A549 (cell line): ENCODE measurements around the gene FMO5. TPM values are rescaled to one million over a fixed set of nuclear protein-coding genes. Genes with fewer than 3 reads are reported as not detected.
A peak's percentile ranks its signal among the peaks of the same experiment; 100 is the strongest.

Experiments
- ATAC-seq, 2 experiments: fragments of 200-7000 bp in 1 of 2; fragments of >200 bp in 1 of 2; cut with Nextera tagmentation in 1 of 2; cut with Tn5 transposase in 1 of 2; 3 replicates each; pipeline versions ENCODE4 v1.8.0 to v1.9.1; 2018 to 2020; ENCODE audit warnings: mild to moderate bottlenecking in 1 of 2, moderate library complexity in 1 of 2
- CTCF ChIA-PET: fragments of 300-600 bp; sonication (Branson Sonifier 250); formaldehyde crosslinking; extraction: SDS; loops from one replicate; lab custom pipeline; 2021; ENCODE audit warnings: antibody characterized with exemption, inconsistent platforms; lab: Yijun Ruan, JAX
- POLR2A ChIA-PET: fragments of 350-600 bp; formaldehyde crosslinking; extraction: SDS; loops from one replicate; lab custom pipeline; 2021; ENCODE audit warnings: antibody characterized with exemption, inconsistent platforms; lab: Yijun Ruan, JAX
- DNase-seq, 2 experiments: peaks; one replicate each; pipeline versions ENCODE4 v3.0.0 to v3.0.0-alpha.2; 2011 to 2016; ENCODE audit warnings: low read depth in 1 of 2, low spot score in 1 of 2
- FAIRE-seq: peaks from 2 replicates; lab custom pipeline; 2011; peaks lifted over from hg19 to GRCh38; lab: Jason Lieb, UNC
- H3K27ac ChIP-seq, 2 experiments: fragments of >200 bp; sonication (Bioruptor Twin); formaldehyde crosslinking; 3 replicates each; pipeline ENCODE4 v1.5.1; 2016 to 2017
- H3K4me1 ChIP-seq: fragments of >200 bp; sonication (Bioruptor Twin); formaldehyde crosslinking; 3 replicates; pipeline ENCODE4 v1.6.1; 2016
- H3K4me2 ChIP-seq: fragments of >200 bp; sonication (Bioruptor Twin); formaldehyde crosslinking; 3 replicates; pipeline ENCODE4 v1.6.1; 2016
- H3K4me3 ChIP-seq: fragments of >200 bp; sonication (Bioruptor Twin); formaldehyde crosslinking; 3 replicates; pipeline ENCODE4 v1.5.1; 2016
- H3K9me3 ChIP-seq: fragments of >200 bp; sonication (Bioruptor Twin); formaldehyde crosslinking; 3 replicates; pipeline ENCODE4 v1.6.1; 2016
- BHLHE40 ChIP-seq: IDR thresholded peaks from 2 replicates; pipeline ENCODE4 v1.6.1; 2012; ENCODE audit warnings: low read depth, low read length, inconsistent platforms
- CBX2 ChIP-seq: fragments of 200-600 bp; sonication (generic); IDR thresholded peaks from 2 replicates; pipeline ENCODE4 v1.6.1; 2016; ENCODE audit warnings: low read depth, mild to moderate bottlenecking, borderline replicate concordance
- CBX8 ChIP-seq: fragments of 200-600 bp; sonication (generic); IDR thresholded peaks from 2 replicates; pipeline ENCODE4 v1.6.1; 2016
- CEBPB ChIP-seq, 2 experiments: fragments of >200 bp in 1 of 2; sonication (Bioruptor Twin) in 1 of 2; formaldehyde crosslinking in 1 of 2; IDR thresholded peaks; 2 replicates each; pipeline ENCODE4 v1.6.1; 2012 to 2016
- CHD2 ChIP-seq: fragments of 150-350 bp; IDR thresholded peaks from 2 replicates; pipeline ENCODE4 v1.6.1; 2014; ENCODE audit warnings: low read length; ENCODE audit not compliant: partially characterized antibody
- EP300 ChIP-seq, 2 experiments: fragments of >200 bp; sonication (Bioruptor Twin); formaldehyde crosslinking; IDR thresholded peaks; 2 replicates in 1 of 2; 3 replicates in 1 of 2; pipeline ENCODE4 v1.6.1; 2016 to 2017
- FOXS1 ChIP-seq: fragments of 250-450 bp; sonication (Bioruptor Pico); IDR thresholded peaks from 2 replicates; pipeline ENCODE4 v1.5.0; 2020; ENCODE audit warnings: mild to moderate bottlenecking, moderate library complexity
- GATA3 ChIP-seq: IDR thresholded peaks from 2 replicates; pipeline ENCODE4 v1.6.1; 2012; ENCODE audit warnings: borderline replicate concordance
- HOXB13 ChIP-seq: fragments of 250-450 bp; sonication (Bioruptor Pico); IDR thresholded peaks from 2 replicates; pipeline ENCODE4 v1.5.0; 2020; ENCODE audit warnings: low read depth, mild to moderate bottlenecking, moderate library complexity
- JUNB ChIP-seq: fragments of >200 bp; sonication (Bioruptor Twin); formaldehyde crosslinking; IDR thresholded peaks from 2 replicates; pipeline ENCODE4 v1.6.1; 2016
- KDM5A ChIP-seq: fragments of 200-600 bp; sonication (generic); IDR thresholded peaks from 2 replicates; pipeline ENCODE4 v1.6.1; 2016; ENCODE audit warnings: antibody characterized with exemption, mild to moderate bottlenecking
- MAFK ChIP-seq: fragments of 450-650 bp; IDR thresholded peaks from 2 replicates; pipeline ENCODE4 v1.6.1; 2014; ENCODE audit not compliant: partially characterized antibody
- MYC ChIP-seq: IDR thresholded peaks from 2 replicates; pipeline ENCODE4 v1.6.1; 2012; ENCODE audit warnings: mild to moderate bottlenecking, inconsistent platforms, low read length, improper control_type of control experiment, borderline replicate concordance
- NFE2L2 ChIP-seq: fragments of 150-350 bp; conservative IDR thresholded peaks from 2 replicates; pipeline ENCODE4 v1.6.1; 2014; ENCODE audit warnings: low read length
- PHF8 ChIP-seq: fragments of 200-600 bp; sonication (generic); IDR thresholded peaks from 2 replicates; pipeline ENCODE4 v1.6.1; 2016; ENCODE audit warnings: low read depth, mild to moderate bottlenecking, antibody characterized with exemption, moderate library complexity, borderline replicate concordance
- POLR2A ChIP-seq: IDR thresholded peaks from 2 replicates; pipeline ENCODE4 v1.6.1; 2012; ENCODE audit warnings: mild to moderate bottlenecking, low read length
- RFX5 ChIP-seq: fragments of 450-650 bp; IDR thresholded peaks from 2 replicates; pipeline ENCODE4 v1.7.1; 2014; ENCODE audit warnings: antibody characterized with exemption, mild to moderate bottlenecking, moderate library complexity
- TFCP2L1 ChIP-seq: fragments of 250-450 bp; sonication (Bioruptor Pico); IDR thresholded peaks from 2 replicates; pipeline ENCODE4 v1.5.0; 2021; ENCODE audit warnings: mild to moderate bottlenecking
- TP53 ChIP-seq: fragments of 250-450 bp; sonication (Bioruptor Pico); IDR thresholded peaks from 2 replicates; pipeline ENCODE4 v1.5.0; 2021; ENCODE audit warnings: mild to moderate bottlenecking, moderate library complexity
- ZC3H11A ChIP-seq: fragments of 450-650 bp; IDR thresholded peaks from 2 replicates; pipeline ENCODE4 v1.6.1; 2014; ENCODE audit warnings: antibody characterized with exemption, mild to moderate bottlenecking
- WGBS: methylation state at CpG from one replicate; pipeline ENCODE4 v1.1.6; 2017; ENCODE audit errors: missing lambda C conversion rate; 5-methylcytosine and 5-hydroxymethylcytosine counted together
- polyA plus RNA-seq, 4 experiments: library from polyadenylated mRNA; depleted of rRNA in 3 of 4; stranded (reverse); fragments of >200 nt; fragmentation: RNase III in 1 of 4; extraction: RNeasy Plus Mini Kit Qiagen cat#74134 plus additional on column Dnase treatment in 1 of 4; gene quantifications; 2 replicates in 3 of 4; 3 replicates in 1 of 4; pipeline ENCODE4 v1.2.3, GENCODE V29; 2011 to 2017
- TF ChIP-seq, protein P1 (sequence below): IDR thresholded peaks from 2 replicates; pipeline ENCODE4 v1.6.1; 2012
- TF ChIP-seq, protein P2 (sequence below): IDR thresholded peaks from 2 replicates; pipeline ENCODE4 v1.6.1; 2012; ENCODE audit warnings: low read depth, borderline replicate concordance
- TF ChIP-seq, protein P3 (sequence below): fragments of 200-600 bp; sonication (generic); IDR thresholded peaks from 2 replicates; pipeline ENCODE4 v1.6.1; 2016; ENCODE audit warnings: antibody characterized with exemption, mild to moderate bottlenecking, moderate library complexity
- TF ChIP-seq, protein P4 (sequence below): fragments of 250-450 bp; sonication (Bioruptor Pico); IDR thresholded peaks from 2 replicates; pipeline ENCODE4 v1.5.0; 2020; ENCODE audit warnings: low read depth, mild to moderate bottlenecking, moderate library complexity
- TF ChIP-seq, protein P5 (sequence below): fragments of 250-450 bp; sonication (Bioruptor Pico); IDR thresholded peaks from 2 replicates; pipeline ENCODE4 v1.5.0; 2021; ENCODE audit warnings: mild to moderate bottlenecking, moderate library complexity, borderline replicate concordance
- TF ChIP-seq, protein P6 (sequence below): fragments of >200 bp; sonication (Bioruptor Twin); formaldehyde crosslinking; IDR thresholded peaks from 2 replicates; pipeline ENCODE4 v1.6.1; 2016

The FMO5 gene
- polyA plus RNA-seq, 2 of the 4 experiments (the other 2 are of a cell fraction) = 0.37 to 3.4 TPM

DNA sequence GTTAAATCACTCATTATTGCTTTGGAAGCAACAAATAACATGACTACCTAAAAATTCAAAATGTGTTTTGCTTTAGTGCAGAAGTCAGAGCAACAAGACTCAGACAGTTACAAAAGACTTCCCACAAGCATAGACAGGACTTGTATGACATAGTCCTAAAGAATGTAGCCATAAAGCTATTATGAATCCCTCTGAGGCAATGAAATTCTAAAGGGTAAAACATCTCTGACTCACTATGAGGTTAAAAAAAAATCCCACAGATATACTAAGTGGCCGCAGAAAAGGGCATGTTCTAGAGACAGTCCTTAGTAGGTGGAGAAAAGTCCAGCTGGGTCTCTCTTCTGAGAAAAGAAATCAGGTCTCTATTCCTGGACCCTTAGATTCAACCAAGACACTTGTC lies 57.8 kb downstream of the FMO5 start (continued):
- TF ChIP-seq, protein P1, sequence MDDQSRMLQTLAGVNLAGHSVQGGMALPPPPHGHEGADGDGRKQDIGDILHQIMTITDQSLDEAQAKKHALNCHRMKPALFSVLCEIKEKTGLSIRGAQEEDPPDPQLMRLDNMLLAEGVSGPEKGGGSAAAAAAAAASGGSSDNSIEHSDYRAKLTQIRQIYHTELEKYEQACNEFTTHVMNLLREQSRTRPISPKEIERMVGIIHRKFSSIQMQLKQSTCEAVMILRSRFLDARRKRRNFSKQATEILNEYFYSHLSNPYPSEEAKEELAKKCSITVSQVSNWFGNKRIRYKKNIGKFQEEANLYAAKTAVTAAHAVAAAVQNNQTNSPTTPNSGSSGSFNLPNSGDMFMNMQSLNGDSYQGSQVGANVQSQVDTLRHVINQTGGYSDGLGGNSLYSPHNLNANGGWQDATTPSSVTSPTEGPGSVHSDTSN = no peak
- TF ChIP-seq CBX2 = no peak
- no peak for TF ChIP-seq ZC3H11A
- TF ChIP-seq RFX5 = no peak
- no peak for TF ChIP-seq POLR2A
- peak; percentile 24; the same call in 1 of the 2 replicates for TF ChIP-seq JUNB
- no peak for TF ChIP-seq HOXB13 (CRISPR knock-in tag)
- TF ChIP-seq FOXS1 (CRISPR knock-in tag) = no peak
- no peak for TF ChIP-seq KDM5A
- peak in 1 of 2 experiments; percentile 59; a peak in 1 of 4 replicates for TF ChIP-seq CEBPB (IDR thresholded peaks at IDR 0.05)
- TF ChIP-seq CBX8 = no peak

DNA sequence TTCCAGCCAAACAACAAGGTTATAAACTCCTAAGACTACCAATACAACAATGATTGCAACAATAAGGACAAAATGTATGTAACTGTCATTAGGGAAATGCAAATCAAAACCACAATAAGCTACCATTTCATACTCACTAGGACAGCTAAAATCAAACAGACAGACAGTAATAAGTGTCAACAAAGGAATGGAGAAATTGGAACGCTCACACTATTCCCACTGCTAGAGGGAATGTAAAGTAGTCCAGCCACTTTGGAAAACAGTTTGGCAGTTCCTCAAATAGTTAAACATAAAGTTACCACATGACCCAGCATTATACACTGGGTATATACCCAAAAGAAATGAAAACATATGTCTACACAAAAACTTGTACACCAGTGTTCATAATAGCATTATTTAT lies 62.1 kb downstream of the FMO5 start:
- TF ChIP-seq ZC3H11A (no peak), CBX8 (no peak), CHD2 (no peak), GATA3 (no peak), RFX5 (no peak), TFCP2L1 (CRISPR knock-in tag) (no peak), KDM5A (no peak), NFE2L2 (no peak), BHLHE40 (no peak), TP53 (CRISPR knock-in tag) (no peak), EP300 (IDR thresholded peaks at IDR 0.05) (no peak), PHF8 (no peak), FOXS1 (CRISPR knock-in tag) (no peak), MYC (no peak), MAFK (no peak)
- TF ChIP-seq, protein P2, sequence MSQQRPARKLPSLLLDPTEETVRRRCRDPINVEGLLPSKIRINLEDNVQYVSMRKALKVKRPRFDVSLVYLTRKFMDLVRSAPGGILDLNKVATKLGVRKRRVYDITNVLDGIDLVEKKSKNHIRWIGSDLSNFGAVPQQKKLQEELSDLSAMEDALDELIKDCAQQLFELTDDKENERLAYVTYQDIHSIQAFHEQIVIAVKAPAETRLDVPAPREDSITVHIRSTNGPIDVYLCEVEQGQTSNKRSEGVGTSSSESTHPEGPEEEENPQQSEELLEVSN = no peak
- TF ChIP-seq, protein P3, sequence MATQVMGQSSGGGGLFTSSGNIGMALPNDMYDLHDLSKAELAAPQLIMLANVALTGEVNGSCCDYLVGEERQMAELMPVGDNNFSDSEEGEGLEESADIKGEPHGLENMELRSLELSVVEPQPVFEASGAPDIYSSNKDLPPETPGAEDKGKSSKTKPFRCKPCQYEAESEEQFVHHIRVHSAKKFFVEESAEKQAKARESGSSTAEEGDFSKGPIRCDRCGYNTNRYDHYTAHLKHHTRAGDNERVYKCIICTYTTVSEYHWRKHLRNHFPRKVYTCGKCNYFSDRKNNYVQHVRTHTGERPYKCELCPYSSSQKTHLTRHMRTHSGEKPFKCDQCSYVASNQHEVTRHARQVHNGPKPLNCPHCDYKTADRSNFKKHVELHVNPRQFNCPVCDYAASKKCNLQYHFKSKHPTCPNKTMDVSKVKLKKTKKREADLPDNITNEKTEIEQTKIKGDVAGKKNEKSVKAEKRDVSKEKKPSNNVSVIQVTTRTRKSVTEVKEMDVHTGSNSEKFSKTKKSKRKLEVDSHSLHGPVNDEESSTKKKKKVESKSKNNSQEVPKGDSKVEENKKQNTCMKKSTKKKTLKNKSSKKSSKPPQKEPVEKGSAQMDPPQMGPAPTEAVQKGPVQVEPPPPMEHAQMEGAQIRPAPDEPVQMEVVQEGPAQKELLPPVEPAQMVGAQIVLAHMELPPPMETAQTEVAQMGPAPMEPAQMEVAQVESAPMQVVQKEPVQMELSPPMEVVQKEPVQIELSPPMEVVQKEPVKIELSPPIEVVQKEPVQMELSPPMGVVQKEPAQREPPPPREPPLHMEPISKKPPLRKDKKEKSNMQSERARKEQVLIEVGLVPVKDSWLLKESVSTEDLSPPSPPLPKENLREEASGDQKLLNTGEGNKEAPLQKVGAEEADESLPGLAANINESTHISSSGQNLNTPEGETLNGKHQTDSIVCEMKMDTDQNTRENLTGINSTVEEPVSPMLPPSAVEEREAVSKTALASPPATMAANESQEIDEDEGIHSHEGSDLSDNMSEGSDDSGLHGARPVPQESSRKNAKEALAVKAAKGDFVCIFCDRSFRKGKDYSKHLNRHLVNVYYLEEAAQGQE = no peak
- TF ChIP-seq, protein P4, sequence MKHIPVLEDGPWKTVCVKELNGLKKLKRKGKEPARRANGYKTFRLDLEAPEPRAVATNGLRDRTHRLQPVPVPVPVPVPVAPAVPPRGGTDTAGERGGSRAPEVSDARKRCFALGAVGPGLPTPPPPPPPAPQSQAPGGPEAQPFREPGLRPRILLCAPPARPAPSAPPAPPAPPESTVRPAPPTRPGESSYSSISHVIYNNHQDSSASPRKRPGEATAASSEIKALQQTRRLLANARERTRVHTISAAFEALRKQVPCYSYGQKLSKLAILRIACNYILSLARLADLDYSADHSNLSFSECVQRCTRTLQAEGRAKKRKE (CRISPR knock-in tag) = no peak
- TF ChIP-seq, protein P5, sequence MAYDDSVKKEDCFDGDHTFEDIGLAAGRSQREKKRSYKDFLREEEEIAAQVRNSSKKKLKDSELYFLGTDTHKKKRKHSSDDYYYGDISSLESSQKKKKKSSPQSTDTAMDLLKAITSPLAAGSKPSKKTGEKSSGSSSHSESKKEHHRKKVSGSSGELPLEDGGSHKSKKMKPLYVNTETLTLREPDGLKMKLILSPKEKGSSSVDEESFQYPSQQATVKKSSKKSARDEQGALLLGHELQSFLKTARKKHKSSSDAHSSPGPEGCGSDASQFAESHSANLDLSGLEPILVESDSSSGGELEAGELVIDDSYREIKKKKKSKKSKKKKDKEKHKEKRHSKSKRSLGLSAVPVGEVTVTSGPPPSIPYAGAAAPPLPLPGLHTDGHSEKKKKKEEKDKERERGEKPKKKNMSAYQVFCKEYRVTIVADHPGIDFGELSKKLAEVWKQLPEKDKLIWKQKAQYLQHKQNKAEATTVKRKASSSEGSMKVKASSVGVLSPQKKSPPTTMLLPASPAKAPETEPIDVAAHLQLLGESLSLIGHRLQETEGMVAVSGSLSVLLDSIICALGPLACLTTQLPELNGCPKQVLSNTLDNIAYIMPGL (CRISPR knock-in tag) = no peak
- TF ChIP-seq, protein P6, sequence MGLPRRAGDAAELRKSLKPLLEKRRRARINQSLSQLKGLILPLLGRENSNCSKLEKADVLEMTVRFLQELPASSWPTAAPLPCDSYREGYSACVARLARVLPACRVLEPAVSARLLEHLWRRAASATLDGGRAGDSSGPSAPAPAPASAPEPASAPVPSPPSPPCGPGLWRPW = no peak
- Histone ChIP-seq H3K27ac (no peak overlapping the region), H3K4me1 (peaks cover 20% of the 10 kb centered on the region), H3K4me2 (no peak overlapping the region), H3K4me3 (no peak overlapping the region), H3K9me3 (no peaks in the 10 kb centered on the region)
- ATAC-seq (no peak), FAIRE-seq (no peak), DNase-seq (no peak)
- WGBS = 93% methylated on average over 1 of the region's 1 CpG
- CTCF ChIA-PET = interaction anchor here (1.7 kb wide), 1 partner anchor 80 kb away, joined by 10 read pairs; the partner anchor contains the start of gene CHD1L
- POLR2A ChIA-PET = no interaction called here
